Type B pancreatic cell (in vitro differentiated cells): ENCODE data around the gene TBC1D32. TPM values are rescaled to one million over a fixed set of nuclear protein-coding genes. Genes with fewer than 3 reads are reported as not detected.
"Not testable (repeated sequence)": the region's sequence is repeated elsewhere in the genome, so short reads cannot be mapped to it uniquely, and the experiment has no call there.

Experiments used
- DNase-seq: peaks from one replicate; pipeline ENCODE4 v3.0.0; 2021; ENCODE audit warnings: mixed read lengths; ENCODE audit not compliant: unreplicated experiment; ENCODE audit errors: extremely low spot score
- H3K27ac Mint-ChIP-seq: 2 replicates; pipeline ENCODE4 v1.8.0; 2021; ENCODE audit warnings: mild to moderate bottlenecking, mixed read lengths
- H3K27me3 Mint-ChIP-seq: 2 replicates; pipeline ENCODE4 v1.8.0; 2021; ENCODE audit warnings: mixed read lengths
- H3K36me3 Mint-ChIP-seq: 2 replicates; pipeline ENCODE4 v1.8.0; 2021; ENCODE audit warnings: mixed read lengths
- H3K4me1 Mint-ChIP-seq: one replicate; pipeline ENCODE4 v1.8.0; 2021; ENCODE audit warnings: mixed read lengths; ENCODE audit not compliant: unreplicated experiment
- H3K4me3 Mint-ChIP-seq: 2 replicates; pipeline ENCODE4 v1.8.0; 2021; ENCODE audit warnings: mild to moderate bottlenecking, mixed read lengths
- H3K9me3 Mint-ChIP-seq: 2 replicates; pipeline ENCODE4 v1.8.0; 2021; ENCODE audit warnings: mixed read lengths
- CTCF ChIP-seq: fragments of 200-600 bp; sonication (generic); conservative IDR thresholded peaks from 2 replicates; pipeline ENCODE4 v1.5.0; 2021; ENCODE audit warnings: antibody characterized with exemption, mild to moderate bottlenecking
- total RNA-seq: library from RNA; stranded (reverse); gene quantifications from 2 replicates; pipeline ENCODE4 v1.2.1, GENCODE V29; 2021; ENCODE audit warnings: low replicate concordance

Gene TBC1D32
- total RNA-seq, 1 donor from 2014 or later = 12.4 TPM

GRCh38 chr6:121319112-121319553 lies 15.1 kb downstream of the TBC1D32 start:
- Mint-ChIP-seq H3K4me1 (no peaks in the 10 kb centered on the region), H3K36me3 (peaks cover 3% of the 10 kb centered on the region), H3K27ac (no peak overlapping the region), H3K27me3 (no peaks in the 10 kb centered on the region), H3K9me3 (no peaks in the 10 kb centered on the region), H3K4me3 (peak overlapping the region; percentile 15)
- TF ChIP-seq CTCF = peak; percentile 81
- no peak for DNase-seq

GRCh38 chr6:121314381-121315112 lies 19.7 kb downstream of the TBC1D32 start:
- no peak overlapping the region for H3K27ac Mint-ChIP-seq
- H3K4me3 Mint-ChIP-seq = no peak overlapping the region
- peaks cover 8% of the 10 kb centered on the region for H3K36me3 Mint-ChIP-seq
- H3K9me3 Mint-ChIP-seq = no peaks in the 10 kb centered on the region
- H3K27me3 Mint-ChIP-seq = no peaks in the 10 kb centered on the region
- no peak for DNase-seq
- TF ChIP-seq CTCF = no peak
- H3K4me1 Mint-ChIP-seq = no peaks in the 10 kb centered on the region

GRCh38 chr6:121311814-121312213 lies 22.5 kb downstream of the TBC1D32 start:
- H3K27ac Mint-ChIP-seq, H3K4me1 Mint-ChIP-seq, DNase-seq, H3K9me3 Mint-ChIP-seq, H3K36me3 Mint-ChIP-seq, H3K4me3 Mint-ChIP-seq, H3K27me3 Mint-ChIP-seq: not testable (repeated sequence)

GRCh38 chr6:121310495-121310894 lies 23.8 kb downstream of the TBC1D32 start:
- no peaks in the 10 kb centered on the region for H3K27me3 Mint-ChIP-seq
- no peak for TF ChIP-seq CTCF
- DNase-seq = no peak
- H3K4me1 Mint-ChIP-seq = no peaks in the 10 kb centered on the region
- H3K4me3 Mint-ChIP-seq = no peak overlapping the region
- peaks cover 8% of the 10 kb centered on the region for H3K36me3 Mint-ChIP-seq
- H3K27ac Mint-ChIP-seq = no peak overlapping the region
- H3K9me3 Mint-ChIP-seq = no peaks in the 10 kb centered on the region

- H3K27me3 Mint-ChIP-seq = no peaks in the 10 kb centered on the region
- no peak for DNase-seq
- peaks cover 8% of the 10 kb centered on the region for H3K36me3 Mint-ChIP-seq
- H3K4me3 Mint-ChIP-seq = no peak overlapping the region
- H3K4me1 Mint-ChIP-seq = no peaks in the 10 kb centered on the region
- H3K27ac Mint-ChIP-seq = no peak overlapping the region
- H3K9me3 Mint-ChIP-seq = no peaks in the 10 kb centered on the region
- no peak for TF ChIP-seq CTCF
Observed at GRCh38 chr6:121309768-121310469, 24.4 kb downstream of the TBC1D32 start.

GRCh38 chr6:121305957-121306607 lies 28.2 kb downstream of the TBC1D32 start:
- no peak for DNase-seq
- H3K9me3 Mint-ChIP-seq = no peaks in the 10 kb centered on the region
- no peaks in the 10 kb centered on the region for H3K27me3 Mint-ChIP-seq
- no peaks in the 10 kb centered on the region for H3K4me1 Mint-ChIP-seq
- TF ChIP-seq CTCF = peak; percentile 81
- peaks cover 5% of the 10 kb centered on the region for H3K36me3 Mint-ChIP-seq
- H3K4me3 Mint-ChIP-seq = no peak overlapping the region
- H3K27ac Mint-ChIP-seq = no peak overlapping the region
